PC-3 (cell line): ENCODE data around the gene SH3BP4. TPM values are rescaled to one million over a fixed set of nuclear protein-coding genes. Genes with fewer than 3 reads are reported as not detected.

Experiments
- ATAC-seq: fragments of 200-7000 bp; cut with Tn5 transposase; 2 replicates; pipeline ENCODE4 v1.9.1; 2020; ENCODE audit warnings: mild to moderate bottlenecking, moderate library complexity
- BruUV-seq: library from RNA; stranded (reverse); fragments of 400-500 nt; replicated peaks from 2 replicates; lab custom pipeline; 2021; lab: Mats Ljungman, UMichigan
- CTCF ChIA-PET: fragments of 300-600 bp; sonication (Branson Sonifier 250); formaldehyde crosslinking; loops from one replicate; lab custom pipeline; 2022; ENCODE audit warnings: antibody characterized with exemption; lab: Charles Lee
- POLR2A ChIA-PET: fragments of 300-600 bp; sonication (Branson Sonifier 250); formaldehyde crosslinking; loops from one replicate; lab custom pipeline; 2022; ENCODE audit warnings: antibody characterized with exemption; ENCODE audit not compliant: unreplicated experiment; lab: Charles Lee
- DNase-seq: peaks from one replicate; pipeline ENCODE4 v3.0.0-alpha.2; 2015
- H2AFZ ChIP-seq: fragments of 300-600 bp; sonication (generic); 2 replicates; pipeline ENCODE4 v1.6.0; 2016; ENCODE audit warnings: antibody characterized with exemption, low read length
- H3F3A ChIP-seq: fragments of 300-600 bp; sonication (generic); one replicate; pipeline ENCODE4 v1.6.0; 2017; ENCODE audit warnings: antibody characterized with exemption, low read length, control low read depth, mild to moderate bottlenecking; ENCODE audit not compliant: unreplicated experiment
- H3K27ac ChIP-seq: fragments of 300-600 bp; sonication (generic); 2 replicates; pipeline ENCODE4 v1.5.1; 2016; ENCODE audit warnings: mild to moderate bottlenecking, low read length
- H3K27me3 ChIP-seq: fragments of 300-600 bp; sonication (generic); 2 replicates; pipeline ENCODE4 v1.6.1; 2016; ENCODE audit warnings: low read length, mixed read lengths
- H3K36me3 ChIP-seq: fragments of 300-600 bp; sonication (generic); 2 replicates; pipeline ENCODE4 v1.6.1; 2016; ENCODE audit warnings: low read depth, mixed run types, low read length, mixed read lengths
- H3K4me1 ChIP-seq: fragments of 300-600 bp; sonication (generic); 2 replicates; pipeline ENCODE4 v1.5.1; 2016; ENCODE audit warnings: low read length; ENCODE audit not compliant: insufficient read depth
- H3K4me2 ChIP-seq: fragments of 300-600 bp; sonication (generic); 2 replicates; pipeline ENCODE4 v1.6.0; 2016; ENCODE audit warnings: low read length
- H3K4me3 ChIP-seq: fragments of 300-600 bp; sonication (generic); 2 replicates; pipeline ENCODE4 v1.5.1; 2016; ENCODE audit warnings: mild to moderate bottlenecking, low read length, mixed read lengths
- H3K79me2 ChIP-seq: fragments of 300-600 bp; sonication (generic); 2 replicates; pipeline ENCODE4 v1.6.1; 2017; ENCODE audit warnings: low read length, mixed read lengths
- H3K9ac ChIP-seq: fragments of 300-600 bp; sonication (generic); 2 replicates; pipeline ENCODE4 v1.6.0; 2016; ENCODE audit warnings: mild to moderate bottlenecking, low read length
- H3K9me2 ChIP-seq: fragments of 300-600 bp; sonication (generic); replicated peaks from 2 replicates; pipeline ENCODE4 v1.6.1; 2016; ENCODE audit warnings: mixed run types, low read length, mixed read lengths
- H3K9me3 ChIP-seq: fragments of 300-600 bp; sonication (generic); 2 replicates; pipeline ENCODE4 v1.6.1; 2016; ENCODE audit warnings: low read length, mixed read lengths
- H4K20me1 ChIP-seq: fragments of 300-600 bp; sonication (generic); 2 replicates; pipeline ENCODE4 v1.6.1; 2016; ENCODE audit warnings: low read length, mixed read lengths
- EZH2 ChIP-seq: fragments of 300-600 bp; sonication (generic); IDR thresholded peaks from one replicate; pipeline ENCODE4 v1.6.1; 2017; ENCODE audit warnings: antibody characterized with exemption, mild to moderate bottlenecking, low read length; ENCODE audit not compliant: unreplicated experiment
- EZH2phosphoT487 ChIP-seq: fragments of 300-600 bp; sonication (generic); IDR thresholded peaks from 2 replicates; pipeline ENCODE4 v1.6.1; 2018; ENCODE audit warnings: mild to moderate bottlenecking, antibody characterized with exemption, low read length, borderline replicate concordance
- intact Hi-C: fragments of 100-400 bp; cut with micrococcal nuclease; formaldehyde crosslinking; loops from 2 replicates; pipeline ENCODE4 v1.9.0; 2023
- total RNA-seq: library from RNA; depleted of rRNA; stranded (reverse); fragments of >200 nt; gene quantifications from 2 replicates; pipeline ENCODE4 v1.2.3, GENCODE V29; 2014

SH3BP4 gene
- total RNA-seq, 1 experiment from 2014 or later: 35.2 TPM

GRCh38 chr2:235102896-235103295 lies 151.1 kb downstream of the SH3BP4 start:
- intact Hi-C loops: no loop called here
- POLR2A ChIA-PET: no interaction called here
- Histone ChIP-seq H3K4me3 (no peak overlapping the region), H3K9me3 (no peaks in the 10 kb centered on the region), H3K79me2 (no peaks in the 10 kb centered on the region), H2AFZ (no peak overlapping the region), H3K9me2 (no peaks in the 10 kb centered on the region), H3F3A (no peaks in the 10 kb centered on the region), H3K9ac (no peak overlapping the region), H3K4me1 (peaks cover 16% of the 10 kb centered on the region), H3K36me3 (no peaks in the 10 kb centered on the region), H3K27ac (no peak overlapping the region), H4K20me1 (no peaks in the 10 kb centered on the region), H3K4me2 (no peak overlapping the region), H3K27me3 (no peaks in the 10 kb centered on the region)
- TF ChIP-seq EZH2: no peak
- TF ChIP-seq EZH2phosphoT487: no peak
- CTCF ChIA-PET: no interaction called here
- DNase-seq (no peak), ATAC-seq (no peak)
- no TSS peak for BruUV-seq
